Panc1 (cell line): Measurements from ENCODE around the gene GRAMD1B. TPM values are rescaled to one million over a fixed set of nuclear protein-coding genes. Genes with fewer than 3 reads are reported as not detected.

Experiments used
- ATAC-seq: fragments of 200-7000 bp; cut with Tn5 transposase; 2 replicates; pipeline ENCODE4 v1.9.1; 2020; ENCODE audit warnings: mild to moderate bottlenecking, moderate library complexity
- BruUV-seq: library from RNA; stranded (reverse); fragments of 400-500 nt; replicated peaks from 2 replicates; lab custom pipeline; 2021; lab: Mats Ljungman, UMichigan
- CTCF ChIA-PET: fragments of 300-600 bp; sonication (Branson Sonifier 250); formaldehyde crosslinking; loops from one replicate; lab custom pipeline; 2022; ENCODE audit warnings: antibody characterized with exemption; lab: Charles Lee
- POLR2A ChIA-PET: fragments of 300-600 bp; sonication (Branson Sonifier 250); formaldehyde crosslinking; loops from one replicate; lab custom pipeline; 2022; ENCODE audit warnings: antibody characterized with exemption; lab: Charles Lee
- DNase-seq: peaks from one replicate; pipeline ENCODE4 v3.0.0-alpha.2; 2010; ENCODE audit warnings: low read depth, low spot score
- H3K27ac ChIP-seq: 2 replicates; pipeline ENCODE4 v1.5.1; 2011; ENCODE audit warnings: mild to moderate bottlenecking, low read length, inconsistent platforms
- H3K27me3 ChIP-seq: fragments of 200-500 bp; sonication (Bioruptor generic); 2 replicates; pipeline ENCODE4 v1.6.0; 2014; ENCODE audit warnings: low read length, inconsistent platforms; ENCODE audit not compliant: control insufficient read depth, insufficient read depth
- H3K36me3 ChIP-seq: fragments of 200-500 bp; sonication (Bioruptor generic); 2 replicates; pipeline ENCODE4 v1.5.1; 2014; ENCODE audit warnings: inconsistent platforms, mild to moderate bottlenecking, low read length, moderate library complexity; ENCODE audit not compliant: control insufficient read depth, insufficient read depth
- H3K4me1 ChIP-seq: 2 replicates; pipeline ENCODE4 v1.5.1; 2011; ENCODE audit warnings: inconsistent platforms, mild to moderate bottlenecking, low read length, moderate library complexity; ENCODE audit not compliant: control insufficient read depth, insufficient read depth
- H3K4me3 ChIP-seq, 2 experiments: 2 replicates each; pipeline ENCODE4 v1.5.1; 2011 to 2012; ENCODE audit warnings: low read depth in 2 of 2, low read length in 2 of 2, mild to moderate bottlenecking in 2 of 2, inconsistent platforms in 1 of 2, moderate library complexity in 1 of 2
- H3K9me3 ChIP-seq: fragments of 200-500 bp; sonication (Bioruptor generic); 2 replicates; pipeline ENCODE4 v1.5.1; 2014; ENCODE audit warnings: low read depth, mild to moderate bottlenecking, inconsistent platforms, low read length, moderate library complexity; ENCODE audit not compliant: control insufficient read depth, insufficient read depth
- POLR2AphosphoS5 ChIP-seq: IDR thresholded peaks from 2 replicates; pipeline ENCODE4 v1.6.1; 2012; ENCODE audit warnings: mild to moderate bottlenecking, low read depth, low read length, moderate library complexity
- SIN3A ChIP-seq: IDR thresholded peaks from 2 replicates; pipeline ENCODE4 v1.6.1; 2012; ENCODE audit warnings: low read depth, mild to moderate bottlenecking, low read length, moderate library complexity, borderline replicate concordance; ENCODE audit not compliant: insufficient read depth
- TCF7L2 ChIP-seq: IDR thresholded peaks from 2 replicates; pipeline ENCODE4 v1.6.1; 2011; ENCODE audit warnings: mild to moderate bottlenecking, low read depth, low read length, inconsistent platforms
- in situ Hi-C: cut with HindIII; loops from 2 replicates; pipeline ENCODE4 v1.10.0; 2016; ENCODE audit warnings: low sequenced_read_pairs, low pct_unique_long_range_greater_than_20kb
- intact Hi-C: fragments of 100-400 bp; cut with micrococcal nuclease; formaldehyde crosslinking; loops from one replicate; pipeline ENCODE4 v1.10.0; 2022; ENCODE audit not compliant: unreplicated experiment
- total RNA-seq: library from RNA; stranded (reverse); gene quantifications from one replicate; pipeline ENCODE4 v1.2.1, GENCODE V29; 2021; ENCODE audit not compliant: unreplicated experiment
- TF ChIP-seq, protein P1 (sequence below), 2 experiments: IDR thresholded peaks; 2 replicates each; pipeline ENCODE4 v1.6.1; 2011 to 2012; ENCODE audit warnings: low read depth in 2 of 2, control low read depth in 1 of 2, low read length in 1 of 2, mild to moderate bottlenecking in 1 of 2, moderate library complexity in 1 of 2; ENCODE audit not compliant: insufficient read depth in 1 of 2
- TF ChIP-seq, protein P2 (sequence below): fragments of 450-650 bp; IDR thresholded peaks from 2 replicates; pipeline ENCODE4 v1.5.1; 2017; ENCODE audit warnings: mild to moderate bottlenecking

The GRAMD1B gene
- total RNA-seq, 1 experiment from 2014 or later: 0.46 TPM

DNA sequence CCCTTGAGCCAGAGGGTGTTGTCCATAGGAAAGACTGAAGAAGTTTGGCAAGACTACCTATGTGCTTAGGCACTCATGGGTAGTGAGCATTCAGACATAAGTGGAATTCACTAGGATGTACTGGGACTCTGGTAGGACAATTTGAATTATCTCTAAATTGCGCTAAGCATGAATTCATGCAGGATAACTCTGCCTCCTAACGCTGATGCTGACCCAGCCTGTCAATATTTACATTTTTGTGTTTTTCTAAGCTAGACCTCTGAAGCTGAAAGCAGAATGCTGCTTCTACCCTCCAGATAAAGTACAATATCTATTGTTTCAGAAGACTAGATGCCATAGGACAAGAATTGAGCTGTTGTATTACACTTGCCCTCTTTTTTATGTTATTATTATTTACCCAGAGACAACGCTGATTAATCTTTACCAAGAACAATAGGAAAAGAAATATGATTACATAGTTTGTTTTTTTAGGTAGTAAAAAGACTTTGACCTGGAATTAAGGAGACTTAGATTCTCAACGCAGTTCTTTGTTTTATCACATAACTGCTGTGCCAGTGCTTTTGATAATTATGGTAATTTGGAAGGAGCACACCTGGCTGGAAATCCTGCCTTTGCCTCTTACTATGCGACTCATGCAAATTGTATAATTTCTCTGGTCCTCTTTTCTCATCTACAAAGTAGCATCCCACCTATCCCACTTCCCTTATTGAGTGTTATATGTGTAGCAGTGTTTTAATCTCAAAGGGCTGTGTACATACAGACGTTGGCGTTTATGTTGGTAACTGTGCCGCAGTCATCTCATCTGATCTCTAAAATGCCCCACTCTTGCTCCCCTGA lies 21.2 kb upstream of the GRAMD1B start:
- TF ChIP-seq TCF7L2 (no peak), POLR2AphosphoS5 (no peak)
- TF ChIP-seq, protein P1, sequence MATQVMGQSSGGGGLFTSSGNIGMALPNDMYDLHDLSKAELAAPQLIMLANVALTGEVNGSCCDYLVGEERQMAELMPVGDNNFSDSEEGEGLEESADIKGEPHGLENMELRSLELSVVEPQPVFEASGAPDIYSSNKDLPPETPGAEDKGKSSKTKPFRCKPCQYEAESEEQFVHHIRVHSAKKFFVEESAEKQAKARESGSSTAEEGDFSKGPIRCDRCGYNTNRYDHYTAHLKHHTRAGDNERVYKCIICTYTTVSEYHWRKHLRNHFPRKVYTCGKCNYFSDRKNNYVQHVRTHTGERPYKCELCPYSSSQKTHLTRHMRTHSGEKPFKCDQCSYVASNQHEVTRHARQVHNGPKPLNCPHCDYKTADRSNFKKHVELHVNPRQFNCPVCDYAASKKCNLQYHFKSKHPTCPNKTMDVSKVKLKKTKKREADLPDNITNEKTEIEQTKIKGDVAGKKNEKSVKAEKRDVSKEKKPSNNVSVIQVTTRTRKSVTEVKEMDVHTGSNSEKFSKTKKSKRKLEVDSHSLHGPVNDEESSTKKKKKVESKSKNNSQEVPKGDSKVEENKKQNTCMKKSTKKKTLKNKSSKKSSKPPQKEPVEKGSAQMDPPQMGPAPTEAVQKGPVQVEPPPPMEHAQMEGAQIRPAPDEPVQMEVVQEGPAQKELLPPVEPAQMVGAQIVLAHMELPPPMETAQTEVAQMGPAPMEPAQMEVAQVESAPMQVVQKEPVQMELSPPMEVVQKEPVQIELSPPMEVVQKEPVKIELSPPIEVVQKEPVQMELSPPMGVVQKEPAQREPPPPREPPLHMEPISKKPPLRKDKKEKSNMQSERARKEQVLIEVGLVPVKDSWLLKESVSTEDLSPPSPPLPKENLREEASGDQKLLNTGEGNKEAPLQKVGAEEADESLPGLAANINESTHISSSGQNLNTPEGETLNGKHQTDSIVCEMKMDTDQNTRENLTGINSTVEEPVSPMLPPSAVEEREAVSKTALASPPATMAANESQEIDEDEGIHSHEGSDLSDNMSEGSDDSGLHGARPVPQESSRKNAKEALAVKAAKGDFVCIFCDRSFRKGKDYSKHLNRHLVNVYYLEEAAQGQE (IDR thresholded peaks at IDR 0.05; ENCODE audit: insufficient read depth in 1 of 2, low read depth in 2 of 2, low read length in 1 of 2): no peak
- POLR2A ChIA-PET: no interaction called here

GRCh38 chr11:123409456-123410217 lies 20.4 kb upstream of the GRAMD1B start:
- no TSS peak for BruUV-seq
- ATAC-seq: no peak
- Histone ChIP-seq H3K4me1 (no peaks in the 10 kb centered on the region), H3K27ac (no peak overlapping the region), H3K36me3 (no peaks in the 10 kb centered on the region), H3K4me3 (no peak overlapping the region), H3K9me3 (no peaks in the 10 kb centered on the region), H3K27me3 (peaks cover 28% of the 10 kb centered on the region)
- DNase-seq: no peak
- TF ChIP-seq, protein P2, sequence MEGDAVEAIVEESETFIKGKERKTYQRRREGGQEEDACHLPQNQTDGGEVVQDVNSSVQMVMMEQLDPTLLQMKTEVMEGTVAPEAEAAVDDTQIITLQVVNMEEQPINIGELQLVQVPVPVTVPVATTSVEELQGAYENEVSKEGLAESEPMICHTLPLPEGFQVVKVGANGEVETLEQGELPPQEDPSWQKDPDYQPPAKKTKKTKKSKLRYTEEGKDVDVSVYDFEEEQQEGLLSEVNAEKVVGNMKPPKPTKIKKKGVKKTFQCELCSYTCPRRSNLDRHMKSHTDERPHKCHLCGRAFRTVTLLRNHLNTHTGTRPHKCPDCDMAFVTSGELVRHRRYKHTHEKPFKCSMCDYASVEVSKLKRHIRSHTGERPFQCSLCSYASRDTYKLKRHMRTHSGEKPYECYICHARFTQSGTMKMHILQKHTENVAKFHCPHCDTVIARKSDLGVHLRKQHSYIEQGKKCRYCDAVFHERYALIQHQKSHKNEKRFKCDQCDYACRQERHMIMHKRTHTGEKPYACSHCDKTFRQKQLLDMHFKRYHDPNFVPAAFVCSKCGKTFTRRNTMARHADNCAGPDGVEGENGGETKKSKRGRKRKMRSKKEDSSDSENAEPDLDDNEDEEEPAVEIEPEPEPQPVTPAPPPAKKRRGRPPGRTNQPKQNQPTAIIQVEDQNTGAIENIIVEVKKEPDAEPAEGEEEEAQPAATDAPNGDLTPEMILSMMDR: no peak
- TF ChIP-seq TCF7L2 (no peak), POLR2AphosphoS5 (no peak)
- POLR2A ChIA-PET: no interaction called here
- intact Hi-C loops (no loop called here), in situ Hi-C loops (no loop called here)
- CTCF ChIA-PET: no interaction called here

More for the DNA sequence above, 21.2 kb upstream of the GRAMD1B start:
- Histone ChIP-seq H3K27ac (no peak overlapping the region), H3K4me3 (no peak overlapping the region), H3K36me3 (no peaks in the 10 kb centered on the region), H3K9me3 (no peaks in the 10 kb centered on the region), H3K27me3 (peaks cover 33% of the 10 kb centered on the region), H3K4me1 (no peaks in the 10 kb centered on the region)
- in situ Hi-C loops (no loop called here), intact Hi-C loops (no loop called here)
- BruUV-seq: no TSS peak
- DNase-seq (no peak), ATAC-seq (no peak)
- CTCF ChIA-PET: interaction anchor here (1.3 to 2.2 kb wide), 2 partner anchors 66 to 70 kb away, joined by 4 to 22 read pairs; no protein-coding TSS in a partner anchor

- ATAC-seq (no peak), DNase-seq (no peak)
- no TSS peak for BruUV-seq
- no peaks in the 10 kb centered on the region for H3K36me3 ChIP-seq
- intact Hi-C loops: no loop called here
- TF ChIP-seq POLR2AphosphoS5 (no peak), TCF7L2 (no peak), SIN3A (no peak)
- TF ChIP-seq, protein P2: no peak
- TF ChIP-seq, protein P1 (IDR thresholded peaks at IDR 0.05; ENCODE audit: insufficient read depth in 1 of 2, low read depth in 2 of 2, low read length in 1 of 2): no peak
- H3K4me1 ChIP-seq: no peaks in the 10 kb centered on the region
- POLR2A ChIA-PET: no interaction called here
- no peak overlapping the region for H3K27ac ChIP-seq
- in situ Hi-C loops: no loop called here
- CTCF ChIA-PET: no interaction called here
- no peaks in the 10 kb centered on the region for H3K9me3 ChIP-seq
- H3K27me3 ChIP-seq: peaks cover 28% of the 10 kb centered on the region
- no peak overlapping the region for H3K4me3 ChIP-seq
Measured at GRCh38 chr11:123410218-123410549, 19.9 kb upstream of the GRAMD1B start.
